GM12878 (cell line): ENCODE measurements around the gene SMAP1. TPM values are rescaled to one million over a fixed set of nuclear protein-coding genes. Genes with fewer than 3 reads are reported as not detected.

Source experiments
- ATAC-seq: fragments of 200-7000 bp; cut with Tn5 transposase; 3 replicates; pipeline ENCODE4 v1.9.1; 2020; ENCODE audit warnings: mild to moderate bottlenecking, moderate library complexity
- BruUV-seq: library from RNA; stranded (reverse); fragments of 400-500 nt; replicated peaks from 2 replicates; lab custom pipeline; 2021; lab: Mats Ljungman, UMichigan
- CTCF ChIA-PET: fragments of 300-600 bp; sonication (Branson Sonifier 250); formaldehyde crosslinking; extraction: SDS; loops from one replicate; lab custom pipeline; 2021; ENCODE audit warnings: inconsistent platforms; lab: Yijun Ruan, JAX
- POLR2A ChIA-PET: fragments of 350-600 bp; formaldehyde crosslinking; extraction: SDS; loops from one replicate; lab custom pipeline; 2021; ENCODE audit warnings: inconsistent platforms; lab: Charles Lee
- RAD21 ChIA-PET: fragments of 300-600 bp; sonication (Branson Sonifier 250); formaldehyde crosslinking; loops from one replicate; lab custom pipeline; 2023; ENCODE audit warnings: antibody characterized with exemption; ENCODE audit not compliant: unreplicated experiment; lab: Charles Lee
- SMC1A ChIA-PET: fragments of 300-600 bp; sonication (Branson Sonifier 250); formaldehyde crosslinking; loops from one replicate; lab custom pipeline; 2023; ENCODE audit not compliant: unreplicated experiment, uncharacterized antibody; lab: Charles Lee
- DNase-seq: peaks from one replicate; pipeline ENCODE4 v3.0.0-alpha.2; 2011; ENCODE audit warnings: low read depth, low spot score
- FAIRE-seq: peaks from 3 replicates; lab custom pipeline; 2011; peaks lifted over from hg19 to GRCh38; lab: Jason Lieb, UNC
- H2AFZ ChIP-seq: 2 replicates; pipeline ENCODE4 v1.6.0; 2011; ENCODE audit warnings: low read depth, low read length, control low read depth; ENCODE audit not compliant: control insufficient read depth
- H3K27ac ChIP-seq: 2 replicates; pipeline ENCODE4 v1.5.1; 2011; ENCODE audit warnings: control low read depth; ENCODE audit not compliant: control insufficient read depth, insufficient read depth
- H3K27me3 ChIP-seq, 2 experiments: replicated peaks in 1 of 2; 2 replicates each; pipeline versions ENCODE4 v1.6.0 to v1.6.1; 2011; ENCODE audit warnings: low read length in 1 of 2; ENCODE audit not compliant: control insufficient read depth in 2 of 2, insufficient read depth in 2 of 2
- H3K36me3 ChIP-seq, 2 experiments: 2 replicates each; pipeline ENCODE4 v1.5.1; 2011; ENCODE audit warnings: low read length in 1 of 2; ENCODE audit not compliant: control insufficient read depth in 2 of 2, insufficient read depth in 2 of 2
- H3K4me1 ChIP-seq: 2 replicates; pipeline ENCODE4 v1.6.1; 2011; ENCODE audit warnings: mild to moderate bottlenecking, low read length, moderate library complexity, mixed read lengths; ENCODE audit not compliant: control insufficient read depth, insufficient read depth
- H3K4me2 ChIP-seq: 2 replicates; pipeline ENCODE4 v1.6.0; 2011; ENCODE audit warnings: control low read depth; ENCODE audit not compliant: control insufficient read depth, insufficient read depth
- H3K4me3 ChIP-seq: fragments of 200-600 bp; sonication (generic); 2 replicates; pipeline ENCODE4 v1.5.1; 2016
- H3K79me2 ChIP-seq: 2 replicates; pipeline ENCODE4 v1.6.0; 2011; ENCODE audit warnings: low read length; ENCODE audit not compliant: control insufficient read depth, insufficient read depth
- H3K9ac ChIP-seq: 2 replicates; pipeline ENCODE4 v1.8.0; 2011; ENCODE audit warnings: low read length, control low read depth, mixed read lengths; ENCODE audit not compliant: control insufficient read depth, insufficient read depth
- H3K9me3 ChIP-seq: replicated peaks from 3 replicates; pipeline ENCODE4 v1.5.1; 2011; ENCODE audit warnings: mild to moderate bottlenecking, low read length; ENCODE audit not compliant: control insufficient read depth, insufficient read depth
- H4K20me1 ChIP-seq: 2 replicates; pipeline ENCODE4 v1.6.0; 2011; ENCODE audit not compliant: control insufficient read depth, insufficient read depth
- BCL3 ChIP-seq: IDR thresholded peaks from 2 replicates; pipeline ENCODE4 v1.6.1; 2011; ENCODE audit warnings: borderline replicate concordance, low read depth, mild to moderate bottlenecking, moderate library complexity, low read length; ENCODE audit not compliant: insufficient read depth, poor library complexity, severe bottlenecking
- BRCA1 ChIP-seq: IDR thresholded peaks from 2 replicates; pipeline ENCODE4 v1.6.1; 2011; ENCODE audit warnings: low read depth, low read length, improper control_type of control experiment
- CREB1 ChIP-seq: IDR thresholded peaks from 2 replicates; pipeline ENCODE4 v1.6.1; 2012; ENCODE audit warnings: low read depth, mild to moderate bottlenecking, inconsistent platforms
- FOXK2 ChIP-seq: fragments of 450-650 bp; IDR thresholded peaks from 2 replicates; pipeline ENCODE4 v1.6.1; 2017; ENCODE audit warnings: mild to moderate bottlenecking, moderate library complexity
- HDAC6 ChIP-seq: fragments of 200-600 bp; sonication (generic); IDR thresholded peaks from one replicate; pipeline ENCODE4 v1.8.0; 2017; ENCODE audit warnings: antibody characterized with exemption; ENCODE audit not compliant: unreplicated experiment
- MTA3 ChIP-seq: IDR thresholded peaks from 2 replicates; pipeline ENCODE4 v1.6.1; 2012; ENCODE audit warnings: low read length, inconsistent platforms, borderline replicate concordance
- SMAD5 ChIP-seq: IDR thresholded peaks from 2 replicates; pipeline ENCODE4 v1.6.1; 2016; ENCODE audit warnings: antibody characterized with exemption, low read depth
- ZBTB11 ChIP-seq: fragments of 450-650 bp; formaldehyde crosslinking; IDR thresholded peaks from 2 replicates; pipeline ENCODE4 v1.5.0; 2022; ENCODE audit warnings: mild to moderate bottlenecking, missing genetic modification characterization
- WGBS: methylation state at CpG from one replicate; pipeline ENCODE4 v1.1.6; 2016; ENCODE audit warnings: low lambda C conversion rate; ENCODE audit not compliant: insufficient replicate concordance, insufficient coverage; ENCODE audit errors: missing lambda C conversion rate; 5-methylcytosine and 5-hydroxymethylcytosine counted together
- in situ Hi-C: fragments of 300-500 bp; cut with MboI; formaldehyde crosslinking; loops from 9 replicates; pipeline ENCODE4 v1.14.3; 2018; ENCODE audit warnings: mixed read lengths
- intact Hi-C: fragments of 100-400 bp; cut with micrococcal nuclease; formaldehyde crosslinking; loops from one replicate; pipeline ENCODE4 v1.14.2; 2022; ENCODE audit not compliant: unreplicated experiment
- polyA plus RNA-seq, 11 experiments: library from polyadenylated mRNA; depleted of rRNA in 4 of 11; unstranded in 6 of 11; stranded (reverse) in 5 of 11; fragments of >200 nt; fragmentation: Nextera tagmentation in 4 of 11; fragmentation: Illumina TruSeq in 1 of 11; extraction: Ambion mirVana in 4 of 11; extraction: Trizol in 1 of 11; gene quantifications; 1 replicate in 1 of 11; 2 replicates in 10 of 11; pipeline versions ENCODE4 v1.2.1 to v1.2.3, GENCODE V29; 2011 to 2016; ENCODE audit warnings: inconsistent platforms in 2 of 11, missing spikeins in 2 of 11, low read depth in 1 of 11
- total RNA-seq, 4 experiments: library from RNA; depleted of rRNA in 3 of 4; stranded (reverse); fragments of >200 nt in 3 of 4; fragmentation: Illumina TruSeq in 1 of 4; extraction: Trizol in 1 of 4; gene quantifications; 2 replicates each; pipeline versions ENCODE4 v1.2.1 to v1.2.3, GENCODE V29; 2013 to 2021

Gene SMAP1
- total and polyA plus RNA-seq, 10 of the 15 experiments (the other 5 are each of a cell fraction or from before 2014, with no cell fraction given): 13.7 to 33.9 (median 25.3) TPM

DNA sequence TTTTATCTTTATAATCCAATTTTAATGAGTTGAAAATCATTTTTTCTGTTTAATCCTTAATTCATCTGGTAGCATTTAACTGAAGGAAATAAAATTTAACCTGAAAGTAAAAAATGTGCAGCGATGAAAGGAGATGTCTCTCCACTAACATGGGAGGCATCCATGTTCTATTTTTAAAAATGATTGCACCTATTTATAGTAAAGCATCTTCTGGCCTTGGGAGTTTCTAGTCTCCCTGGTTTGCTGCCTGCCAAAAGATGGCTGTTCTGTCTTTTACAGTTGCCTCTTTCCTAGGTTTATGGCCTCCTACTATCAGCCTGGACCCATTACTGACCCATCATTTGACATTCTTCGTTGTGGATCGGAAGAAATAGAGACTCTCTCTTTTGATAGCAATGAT, 146.2 kb downstream of the SMAP1 start:
- peaks cover 0 to 4% of the 10 kb centered on the region in 2 experiments; a peak in 1 of 4 replicates for H3K36me3 ChIP-seq
- no peaks in the 10 kb centered on the region for H3K4me1 ChIP-seq
- RAD21 ChIA-PET: no interaction called here
- no peaks in the 10 kb centered on the region for H3K27me3 ChIP-seq
- H3K9ac ChIP-seq: no peak overlapping the region
- WGBS: 100% methylated on average over 3 of the region's 3 CpGs
- POLR2A ChIA-PET: no interaction called here
- CTCF ChIA-PET: no interaction called here
- H3K4me2 ChIP-seq: no peak overlapping the region
- H3K79me2 ChIP-seq: no peaks in the 10 kb centered on the region
- no peaks in the 10 kb centered on the region for H4K20me1 ChIP-seq
- H3K4me3 ChIP-seq: no peak overlapping the region
- FAIRE-seq: no peak
- ATAC-seq: no peak
- H3K9me3 ChIP-seq: no peaks in the 10 kb centered on the region
- H2AFZ ChIP-seq: no peak overlapping the region
- in situ Hi-C loops: no loop called here
- DNase-seq: no peak
- intact Hi-C loops: no loop called here
- no peak for TF ChIP-seq CREB1
- TF ChIP-seq FOXK2: no peak
- no peak overlapping the region for H3K27ac ChIP-seq
- SMC1A ChIA-PET: interaction anchor here (1.4 kb wide), 1 partner anchor 9 kb away, joined by 3 read pairs; no protein-coding TSS in a partner anchor
- no TSS peak for BruUV-seq

GRCh38 chr6:70819646-70820045, 152.0 kb downstream of the SMAP1 start:
- POLR2A ChIA-PET: no interaction called here
- 98% methylated on average over 4 of the region's 4 CpGs for WGBS
- H3K4me3 ChIP-seq: no peak overlapping the region
- BruUV-seq: no TSS peak
- FAIRE-seq (no peak), ATAC-seq (no peak), DNase-seq (no peak)
- intact Hi-C loops: no loop called here
- H3K9me3 ChIP-seq: peaks cover 5% of the 10 kb centered on the region
- H3K79me2 ChIP-seq: no peaks in the 10 kb centered on the region
- H4K20me1 ChIP-seq: no peaks in the 10 kb centered on the region
- H3K4me2 ChIP-seq: no peak overlapping the region
- CTCF ChIA-PET: no interaction called here
- H3K36me3 ChIP-seq: no peaks in the 10 kb centered on the region
- no peak overlapping the region for H2AFZ ChIP-seq
- no peak overlapping the region for H3K9ac ChIP-seq
- H3K4me1 ChIP-seq: peaks cover 4% of the 10 kb centered on the region; the same call in 1 of the 2 replicates
- SMC1A ChIA-PET: interaction anchor here (1.7 kb wide), 1 partner anchor 38 kb away, joined by 3 read pairs; no protein-coding TSS in a partner anchor
- no peaks in the 10 kb centered on the region for H3K27me3 ChIP-seq
- H3K27ac ChIP-seq: no peak overlapping the region
- in situ Hi-C loops: no loop called here
- RAD21 ChIA-PET: no interaction called here
- TF ChIP-seq ZBTB11: no peak
- no peak for TF ChIP-seq HDAC6
- TF ChIP-seq MTA3: no peak
- no peak for TF ChIP-seq BCL3
- no peak for TF ChIP-seq BRCA1
- TF ChIP-seq SMAD5: no peak
